Activated CD4-positive, alpha-beta T cell treated with anti-CD3 and anti-CD28 coated beads, Interleukin-2, amount 50 U/mL, for 48 hours (primary cell): ENCODE data around the gene RPS6KA5.
A peak's percentile ranks its signal among the peaks of the same experiment; 100 is the strongest.

Source experiments
- DNase-seq, 2 experiments: peaks; one replicate each; pipeline ENCODE4 v3.0.0-alpha.2; 2020

RPS6KA5 gene

DNA sequence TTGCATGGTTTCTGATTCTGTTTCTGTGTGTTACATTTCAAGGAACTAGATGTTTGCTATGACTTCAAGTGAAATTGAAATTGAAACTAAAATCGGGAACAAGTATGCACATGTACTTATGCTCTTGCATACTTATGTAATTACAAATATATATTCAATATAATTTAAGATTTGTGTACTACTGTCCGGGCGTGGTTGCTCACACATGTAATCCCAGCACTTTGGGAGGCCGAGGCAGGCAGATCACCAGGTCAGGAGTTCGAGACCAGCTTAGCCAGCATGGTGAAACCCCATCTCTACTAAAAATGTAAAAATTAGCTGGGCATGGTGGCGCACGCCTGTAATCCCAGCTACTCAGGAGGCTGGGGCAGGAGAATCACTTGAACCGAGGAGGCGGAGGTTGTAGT lies 37.8 kb downstream of the RPS6KA5 start:
- peak; percentile 36 for DNase-seq

DNA sequence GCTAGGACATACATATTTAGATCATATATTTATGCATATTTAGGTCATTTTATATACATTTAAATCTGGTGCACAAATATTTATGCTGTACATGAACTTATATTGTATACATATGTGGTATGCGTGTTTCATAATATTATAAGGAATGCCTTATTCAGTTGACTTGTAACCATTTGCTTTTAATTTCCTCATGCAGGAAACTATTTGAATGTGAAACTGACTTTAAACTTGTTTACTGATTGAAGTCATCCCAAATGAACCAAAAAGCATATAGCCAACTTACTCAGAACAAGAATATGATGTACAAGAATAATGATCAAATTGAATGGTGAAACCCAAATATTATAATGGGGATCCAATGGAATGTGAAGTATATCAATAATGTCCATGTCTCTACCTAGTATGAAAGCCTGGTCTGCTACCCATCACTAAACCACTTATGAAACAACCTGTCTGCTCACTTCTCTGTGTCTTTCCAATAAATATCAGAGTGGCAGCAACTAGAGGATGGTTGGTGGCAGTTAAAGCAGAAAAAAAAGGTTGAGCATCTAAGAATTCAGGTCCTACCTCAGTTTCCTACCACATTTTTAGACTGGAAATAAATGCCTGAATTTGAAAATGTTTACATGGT lies 38.3 kb downstream of the RPS6KA5 start:
- DNase-seq = no peak

DNA sequence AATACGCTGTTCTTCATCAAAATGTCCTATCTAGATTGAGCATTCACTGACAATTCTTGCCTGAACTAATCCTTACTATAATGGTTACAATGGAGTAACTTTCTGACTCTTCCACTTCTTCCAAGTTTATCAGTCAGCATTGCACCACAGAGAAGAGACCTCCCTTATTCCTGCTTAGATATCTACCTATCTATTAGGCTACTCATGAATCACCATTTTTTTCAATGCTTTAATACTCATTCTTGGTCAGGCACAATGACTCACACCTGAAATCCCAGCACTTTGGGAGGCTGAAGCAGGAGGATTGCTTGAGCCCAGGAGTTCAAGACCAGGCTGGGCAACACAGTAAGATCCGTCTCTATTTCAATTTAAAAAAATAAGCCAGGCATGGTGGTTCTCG lies 39.3 kb downstream of the RPS6KA5 start:
- no peak for DNase-seq

DNA sequence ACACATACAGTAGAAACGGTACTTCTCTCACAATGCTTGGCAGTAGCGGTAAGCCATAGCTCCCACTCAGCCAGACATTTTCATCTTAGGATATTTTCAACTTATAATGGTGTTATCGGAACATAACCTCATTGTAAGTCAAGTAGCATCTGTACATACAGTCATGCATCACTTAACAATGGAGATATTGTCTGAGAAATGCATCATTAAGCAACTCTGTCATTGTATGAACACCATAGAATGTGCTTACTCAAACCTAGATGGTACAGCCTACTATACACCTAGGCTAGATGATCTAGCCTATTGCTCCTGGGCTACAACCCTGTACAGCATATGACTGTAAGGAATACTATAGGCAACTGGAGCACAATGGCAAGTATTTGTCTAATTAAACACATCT lies 40.8 kb downstream of the RPS6KA5 start:
- no peak for DNase-seq

DNA sequence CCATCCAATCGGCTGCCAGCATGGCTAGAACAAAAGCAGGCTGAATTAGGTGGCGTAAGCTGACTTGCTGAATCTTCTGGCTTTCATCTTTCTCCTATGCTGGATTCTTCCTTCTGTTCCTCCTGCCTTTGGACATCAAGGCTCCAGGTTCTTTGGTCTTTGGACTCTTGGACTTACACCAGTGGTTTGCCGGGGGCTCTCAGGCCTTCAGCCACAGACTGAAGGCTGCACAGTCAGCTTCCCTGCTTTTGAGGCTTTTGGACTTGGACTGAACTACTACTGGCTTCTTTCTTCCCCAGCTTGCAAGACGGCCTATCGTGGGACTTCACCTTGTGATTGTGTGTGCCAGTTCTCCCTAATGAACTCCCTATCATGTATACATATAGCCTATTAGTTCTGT lies 42.0 kb downstream of the RPS6KA5 start:
- DNase-seq = no peak

DNA sequence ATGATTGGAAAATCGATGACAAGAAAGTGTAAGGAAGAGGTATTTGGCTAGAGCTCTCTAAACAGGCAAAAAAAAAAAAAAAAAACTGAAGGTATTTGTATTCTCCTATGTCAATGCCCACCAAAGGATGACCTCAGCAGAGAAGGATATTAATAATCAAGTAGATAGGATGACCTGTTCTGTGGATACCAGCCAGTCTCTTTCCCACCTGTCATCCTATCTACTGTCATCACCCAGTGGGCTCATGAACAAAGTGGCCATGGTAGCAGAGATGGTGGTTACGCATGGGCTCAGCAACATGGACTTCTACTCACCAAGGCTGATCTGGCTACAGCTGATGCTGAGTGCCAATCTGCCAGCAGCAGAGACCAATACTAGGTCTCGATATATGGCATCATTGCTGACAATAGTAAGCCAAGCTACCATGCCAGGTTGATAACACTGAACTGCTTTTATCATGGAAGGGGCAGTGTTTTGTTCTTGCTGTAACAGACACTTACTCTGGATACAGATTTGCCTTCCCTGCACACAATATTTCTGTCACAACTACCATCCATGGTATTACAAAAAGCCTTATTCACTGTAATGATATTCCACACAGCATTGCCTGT lies 43.5 kb downstream of the RPS6KA5 start:
- no peak for DNase-seq

DNA sequence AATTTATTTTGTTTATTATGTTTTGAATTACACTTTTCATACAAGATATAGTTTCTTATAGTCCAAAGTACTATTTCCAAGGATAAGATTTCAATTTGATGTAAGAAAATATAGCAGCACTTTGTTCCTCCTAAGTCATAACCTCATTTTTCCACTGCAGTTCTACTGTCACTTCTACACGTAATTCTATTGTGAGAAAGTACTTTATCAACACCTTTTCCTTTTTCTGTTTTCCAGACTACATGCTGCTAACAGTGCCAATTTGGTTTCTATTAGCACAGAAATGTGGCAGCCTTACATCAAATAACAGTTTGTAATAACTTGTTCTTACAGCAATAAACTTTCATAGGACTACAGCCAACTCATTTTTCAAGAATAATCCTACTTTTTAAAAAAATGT lies 45.0 kb downstream of the RPS6KA5 start:
- DNase-seq = no peak

DNA sequence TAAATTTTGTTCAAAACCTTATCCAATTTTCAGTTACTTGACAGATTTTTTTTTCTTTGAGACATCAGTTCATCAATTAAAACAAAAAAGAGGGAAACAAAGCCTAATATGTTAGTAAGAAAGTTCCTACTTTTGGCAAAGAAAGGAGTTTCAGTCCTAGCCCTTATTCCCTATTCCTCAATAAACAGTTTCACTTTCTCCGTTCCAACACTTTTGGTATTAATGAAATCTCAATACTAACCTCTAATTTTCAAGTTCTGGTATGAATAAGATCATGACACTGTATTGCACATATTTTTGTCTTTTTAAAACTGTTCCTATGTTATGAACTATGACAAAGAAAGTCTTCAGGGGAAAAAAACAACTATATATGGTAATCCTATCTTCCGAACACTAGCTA lies 48.4 kb downstream of the RPS6KA5 start:
- no peak for DNase-seq

DNA sequence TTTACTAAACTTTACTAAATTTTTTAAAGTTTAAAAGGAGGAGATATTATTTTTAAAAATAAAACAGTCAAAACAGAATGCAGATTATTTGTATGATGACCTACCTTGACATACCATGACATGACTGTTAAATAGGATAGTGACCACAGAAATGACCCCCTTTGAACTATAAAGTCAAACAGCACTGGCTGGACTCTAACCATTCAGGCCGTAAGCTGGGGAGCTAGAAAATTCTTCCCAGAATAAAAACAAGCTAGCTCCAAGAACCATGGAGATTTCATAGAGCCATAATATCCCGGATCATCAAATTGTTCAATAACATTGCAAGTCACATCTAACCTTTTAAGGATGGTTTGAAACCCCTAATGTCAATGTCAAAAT lies 50.3 kb downstream of the RPS6KA5 start:
- no peak for DNase-seq

DNA sequence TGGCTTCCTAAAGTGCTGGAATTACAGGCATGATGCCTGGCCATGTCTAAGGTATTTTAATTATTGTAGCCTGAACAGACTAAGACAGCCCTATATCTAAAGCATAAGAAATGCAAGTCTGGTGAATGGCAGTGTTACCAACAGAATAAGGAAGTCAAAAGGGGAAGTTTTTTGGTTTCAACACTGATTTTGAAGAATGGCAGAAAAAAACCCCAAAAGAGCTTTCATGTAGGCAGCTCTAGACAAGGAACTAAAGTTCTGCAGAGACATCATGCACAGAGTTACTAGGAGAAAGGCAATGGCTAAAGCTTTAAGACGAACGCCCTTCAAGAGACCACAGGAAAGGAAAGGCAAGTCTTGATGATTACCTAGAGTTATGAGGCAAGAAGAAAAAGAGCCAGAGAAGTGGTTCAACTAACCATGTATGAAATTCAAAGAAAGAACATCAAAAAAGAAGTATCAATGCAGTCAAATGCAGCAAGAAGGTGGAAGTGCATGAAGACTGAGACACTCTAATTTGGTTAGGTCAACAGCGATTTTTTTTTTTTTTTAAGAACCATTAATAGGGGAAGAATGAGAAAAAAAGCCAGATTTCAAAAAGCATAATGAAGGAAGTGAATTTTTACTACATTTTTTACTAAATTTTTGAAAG lies 50.8 kb downstream of the RPS6KA5 start:
- no peak for DNase-seq

DNA sequence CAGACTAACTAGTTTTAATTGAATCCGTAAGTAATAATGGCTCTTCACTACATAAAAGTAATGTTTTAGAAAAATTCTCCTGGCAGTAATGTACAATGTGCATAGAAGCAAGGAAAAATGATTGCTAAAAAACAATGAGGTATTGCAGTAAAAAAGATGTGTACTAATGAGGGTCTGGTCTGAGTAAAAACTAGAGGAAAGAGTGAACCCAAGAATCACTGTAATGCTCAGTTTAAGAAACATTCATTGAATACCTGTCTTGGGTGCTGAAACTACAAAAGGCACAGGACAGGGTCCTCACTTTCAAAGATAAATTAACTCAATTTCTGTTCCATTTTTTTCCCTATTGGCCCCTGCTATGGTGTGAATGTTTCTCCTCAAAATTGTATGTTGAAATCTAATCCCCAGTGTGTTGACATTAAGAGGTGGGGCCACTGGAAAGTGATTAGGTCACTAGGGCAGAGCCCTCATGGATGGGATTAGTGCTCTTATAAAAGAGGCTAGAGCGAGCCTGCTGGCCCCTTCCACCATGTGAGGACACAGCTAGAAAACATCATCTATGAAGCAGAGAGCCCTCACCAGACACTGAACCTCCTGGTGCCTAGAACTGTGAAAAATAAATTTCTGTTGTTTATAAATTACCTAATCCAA lies 51.6 kb downstream of the RPS6KA5 start:
- no peak for DNase-seq

DNA sequence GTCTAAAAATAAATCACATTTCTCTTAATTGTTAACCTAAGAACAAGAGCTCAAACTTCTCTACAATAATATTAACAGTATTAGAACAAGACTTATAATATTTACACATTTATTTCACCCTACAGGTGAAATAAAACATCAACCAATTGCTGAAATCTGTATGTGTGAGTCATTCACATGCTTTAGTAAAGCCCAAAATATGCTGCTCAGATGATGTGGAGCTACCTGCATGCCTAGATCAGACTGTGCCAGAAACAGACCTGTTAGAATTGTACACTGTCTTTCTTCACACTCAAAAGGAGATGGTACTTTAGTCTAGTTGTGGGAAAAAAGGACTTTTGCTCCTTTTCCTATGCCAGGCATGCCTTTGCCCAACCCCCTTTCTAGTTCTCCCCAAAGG lies 54.7 kb downstream of the RPS6KA5 start:
- no peak for DNase-seq

DNA sequence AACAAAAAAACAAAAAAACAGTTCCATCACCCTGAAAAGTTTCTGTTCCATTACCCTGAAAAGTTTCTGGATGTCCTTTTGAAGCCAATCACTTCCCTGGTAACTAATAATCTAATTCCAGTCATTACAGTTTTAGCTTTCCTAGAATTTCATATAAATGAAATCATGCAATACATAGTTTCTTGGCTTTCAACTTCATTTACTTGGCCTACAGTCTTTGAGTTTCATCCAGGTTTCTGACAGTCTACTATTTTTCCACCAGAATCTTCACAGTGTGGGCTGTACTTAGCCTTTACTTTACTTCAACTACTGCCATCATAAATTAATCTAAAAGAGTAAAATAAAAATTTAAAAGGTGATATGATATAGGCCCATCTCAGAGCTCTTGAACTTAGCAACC lies 55.5 kb downstream of the RPS6KA5 start:
- DNase-seq = no peak

DNA sequence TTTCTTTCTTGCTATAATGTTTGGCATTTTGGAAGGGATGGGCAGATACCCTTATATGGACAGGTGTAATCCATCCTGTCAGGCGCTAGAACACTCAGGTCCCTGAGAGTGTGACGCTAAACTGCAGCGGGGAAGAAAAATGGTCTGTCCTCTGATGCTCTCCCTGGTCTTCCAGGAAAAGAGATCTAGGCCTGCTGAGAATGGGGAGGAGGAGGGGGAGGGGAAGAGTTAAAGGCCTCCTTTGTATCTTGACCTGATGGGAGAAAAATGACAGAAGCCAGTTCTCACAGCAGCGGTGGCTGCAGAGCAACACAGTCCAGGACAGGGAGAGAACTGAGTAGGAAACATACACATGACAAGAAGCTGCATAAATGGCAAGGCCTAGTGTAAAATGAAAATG lies 61.1 kb downstream of the RPS6KA5 start:
- DNase-seq = no peak

DNA sequence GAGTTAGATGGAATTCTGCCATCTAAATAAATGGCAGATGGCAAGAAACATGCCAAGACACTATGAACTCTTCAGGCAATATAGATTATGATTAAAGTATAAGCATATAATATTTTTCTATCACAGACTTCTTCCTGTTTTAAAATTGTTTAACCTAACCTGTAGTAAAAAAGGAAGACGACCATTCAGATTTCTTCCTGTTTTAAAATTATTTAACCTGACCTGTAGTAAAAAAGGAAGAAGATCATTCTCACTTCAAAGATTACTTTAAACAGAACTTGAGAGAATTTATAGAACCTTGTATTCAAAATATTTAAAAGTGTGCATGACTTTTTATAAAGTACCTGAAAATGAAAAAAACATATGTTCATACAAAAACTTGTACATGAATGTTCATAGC lies 63.5 kb downstream of the RPS6KA5 start:
- no peak for DNase-seq

DNA sequence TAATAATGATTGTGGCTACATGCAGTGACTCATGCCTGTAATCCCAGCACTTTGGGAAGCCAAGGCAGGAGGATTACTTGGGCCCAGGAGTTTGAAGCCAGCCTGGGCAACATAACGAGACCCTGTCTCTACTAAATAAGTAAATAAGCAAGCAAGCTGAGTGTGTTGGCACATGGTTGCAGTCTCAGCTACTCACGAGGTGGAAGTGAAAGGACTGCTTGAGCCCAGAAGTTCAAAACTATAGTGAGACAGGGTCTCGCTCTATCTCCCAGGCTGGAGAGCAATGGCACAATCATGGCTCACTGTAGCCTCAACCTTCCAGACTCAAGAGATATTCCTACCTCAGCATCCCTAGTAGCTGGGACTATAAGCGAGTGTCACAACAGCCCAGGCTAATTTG lies 64.7 kb downstream of the RPS6KA5 start:
- no peak for DNase-seq

DNA sequence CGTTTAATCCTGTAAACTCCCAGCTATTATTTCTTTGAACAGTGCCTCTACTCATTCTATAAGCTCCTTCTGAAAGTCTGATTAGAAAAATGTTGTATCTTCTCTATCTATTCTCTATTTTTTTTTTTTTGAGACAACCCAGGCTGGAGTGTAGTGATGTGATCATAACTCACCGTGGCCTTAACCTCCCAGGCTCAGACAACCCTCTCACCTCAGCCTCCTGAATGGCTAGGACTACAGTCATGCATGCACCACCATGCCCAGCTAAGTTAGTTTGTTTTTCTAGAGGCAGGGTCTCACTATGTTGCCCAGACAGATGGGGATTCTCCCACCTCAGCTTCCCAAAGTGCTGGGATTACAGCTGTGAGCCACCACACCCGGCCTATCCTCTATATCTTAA lies 66.6 kb downstream of the RPS6KA5 start:
- DNase-seq = no peak

DNA sequence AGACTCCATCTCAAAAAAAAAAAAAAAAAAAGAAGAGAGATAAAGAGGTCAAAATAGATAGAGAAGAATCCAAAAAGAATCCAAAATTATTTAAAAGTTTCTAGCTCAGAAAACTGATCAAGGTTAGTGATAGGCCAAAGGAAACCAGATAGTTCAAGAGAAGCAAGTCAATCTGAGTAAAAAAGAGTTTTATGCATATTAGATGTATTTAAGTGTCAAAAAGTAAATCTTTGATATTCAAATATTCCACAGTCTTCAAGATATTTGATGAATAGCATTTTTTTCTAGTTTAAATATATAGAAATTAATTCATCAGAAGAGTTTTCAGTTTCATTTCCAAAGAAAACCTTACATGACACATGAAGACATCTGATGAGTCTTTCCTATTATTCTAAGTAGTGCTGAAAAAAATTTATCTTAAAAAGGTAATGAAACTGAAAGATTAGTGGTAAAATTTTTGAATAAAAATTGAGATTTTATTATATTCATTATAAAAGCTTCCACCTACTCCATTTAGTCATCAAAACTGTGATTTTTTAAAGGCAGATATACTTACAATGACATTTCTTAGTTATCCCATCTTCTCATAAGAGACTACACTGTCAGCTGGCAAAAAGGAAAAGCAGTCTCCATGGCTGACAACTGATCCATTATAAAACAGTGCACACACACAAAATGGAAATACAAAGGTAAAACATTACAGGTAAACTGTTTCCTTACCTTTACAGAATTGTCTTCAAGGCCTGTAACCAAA lies 68.6 kb downstream of the RPS6KA5 start:
- DNase-seq = no peak

DNA sequence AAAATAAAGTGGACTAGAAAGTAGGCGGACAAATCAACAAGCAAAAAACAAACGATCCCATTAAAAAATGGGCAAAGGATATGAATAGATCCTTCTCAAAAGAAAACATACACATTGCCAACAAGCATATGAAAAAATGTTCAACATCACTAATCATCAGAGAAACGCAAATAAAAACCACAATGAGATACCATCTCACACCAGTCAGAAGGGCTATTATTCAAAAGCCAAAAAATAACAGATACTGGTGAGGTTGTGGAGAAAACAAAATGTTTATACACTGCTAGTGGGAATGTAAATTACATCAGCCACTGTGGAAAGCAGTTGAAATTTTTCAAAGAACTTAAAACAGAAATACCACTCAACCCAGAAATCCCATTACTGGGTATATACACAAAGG lies 70.3 kb downstream of the RPS6KA5 start:
- DNase-seq = no peak

DNA sequence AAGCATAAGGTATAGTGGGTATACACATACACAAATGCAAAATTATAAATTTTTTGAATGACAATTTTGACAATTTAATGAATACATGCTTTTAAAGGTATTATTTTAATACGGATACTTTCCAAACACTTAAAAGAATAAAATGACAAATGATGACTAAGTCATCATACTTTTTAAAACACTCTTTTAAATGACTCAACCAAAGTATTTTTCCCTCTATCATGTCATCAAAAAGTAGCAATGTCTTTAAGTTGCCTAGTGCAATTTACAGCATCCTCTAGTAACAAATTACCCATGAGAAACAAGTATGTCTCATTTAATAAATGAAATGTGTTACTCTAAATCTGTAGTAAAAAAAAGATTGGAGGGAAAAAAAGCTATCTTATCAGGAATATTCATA lies 73.3 kb downstream of the RPS6KA5 start:
- DNase-seq = no peak

DNA sequence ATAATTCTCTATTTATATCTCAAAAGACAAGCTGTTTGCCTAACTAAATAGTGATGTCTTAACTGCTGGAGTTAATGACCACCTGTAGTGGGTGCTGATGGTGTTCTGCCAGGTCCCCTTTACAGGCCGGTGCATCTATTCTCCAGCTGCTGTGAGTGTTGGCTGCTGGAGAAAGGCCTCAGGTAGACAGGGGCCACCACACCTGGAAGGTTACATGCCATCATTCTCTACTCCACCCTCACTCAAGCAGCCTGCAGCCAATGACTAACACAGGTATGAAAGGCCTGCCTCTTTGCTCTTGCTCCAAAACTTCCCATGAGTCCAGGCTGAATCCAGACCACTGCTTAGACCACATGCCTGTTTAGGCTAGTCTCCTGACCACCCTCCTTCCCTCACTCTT lies 73.9 kb downstream of the RPS6KA5 start:
- no peak for DNase-seq

DNA sequence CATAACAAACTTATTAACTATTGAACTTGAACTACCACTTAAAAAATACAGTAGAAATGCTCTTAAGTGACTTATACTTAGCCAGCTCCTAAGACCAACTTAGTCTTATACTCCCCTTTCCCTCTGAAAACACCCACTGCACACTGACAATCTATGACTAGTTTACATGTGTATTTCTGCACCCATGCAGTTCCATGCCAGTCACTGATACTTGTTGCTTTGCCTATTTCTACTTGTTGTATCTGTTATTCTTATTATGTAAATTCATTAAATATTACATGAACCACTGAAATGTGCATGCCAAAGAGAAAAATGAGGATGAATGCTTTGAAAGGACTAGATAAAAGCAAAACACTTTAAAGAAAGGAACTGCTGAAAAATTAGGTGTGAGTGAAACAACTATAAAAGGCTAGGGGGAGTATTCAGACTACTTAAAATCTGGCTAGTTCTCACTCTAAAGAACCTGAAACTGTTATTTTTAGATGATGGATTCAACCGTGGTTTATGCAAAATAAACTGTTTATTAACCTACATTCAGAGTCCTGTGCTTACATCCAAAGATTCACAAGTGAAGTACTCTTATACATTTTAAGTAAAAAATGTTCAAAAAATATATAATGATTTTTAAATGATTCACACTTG lies 74.7 kb downstream of the RPS6KA5 start:
- DNase-seq = no peak

DNA sequence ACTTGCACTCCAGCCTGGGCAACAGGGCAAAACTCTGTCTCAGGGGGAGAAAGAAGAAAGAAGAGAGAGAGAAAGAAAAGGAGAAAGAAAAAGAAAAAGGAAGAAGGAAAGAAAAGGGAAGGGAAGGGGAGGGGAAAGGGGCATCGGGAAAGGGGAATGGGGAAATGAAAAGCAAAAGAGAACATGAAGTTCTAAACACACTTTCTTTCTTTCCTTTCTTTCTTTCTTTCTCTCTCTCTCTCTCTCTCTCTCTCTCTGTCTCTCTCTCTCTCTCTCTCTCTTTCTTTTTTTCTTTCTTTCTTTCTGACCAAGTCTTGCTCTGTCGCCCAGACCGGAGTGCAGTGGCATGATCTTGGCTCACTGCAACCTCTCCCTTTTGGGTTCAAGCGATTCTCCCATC lies 76.9 kb downstream of the RPS6KA5 start:
- DNase-seq = no peak
